K562 (cell line): ENCODE measurements around the gene YIF1A. TPM values are rescaled to one million over a fixed set of nuclear protein-coding genes. Genes with fewer than 3 reads are reported as not detected.

Source experiments
- CBX2 ChIP-seq: fragments of 200-600 bp; sonication (generic); IDR thresholded peaks from one replicate; pipeline ENCODE4 v1.6.1; 2012; ENCODE audit warnings: mild to moderate bottlenecking, low read length, inconsistent platforms; ENCODE audit not compliant: insufficient read depth, poor library complexity, severe bottlenecking
- CEBPB ChIP-seq: fragments of 450-650 bp; IDR thresholded peaks from 2 replicates; pipeline ENCODE4 v1.6.1; 2016; ENCODE audit warnings: missing genetic modification characterization, missing compliant biosample characterization
- DPF2 ChIP-seq: fragments of 450-650 bp; IDR thresholded peaks from 2 replicates; pipeline ENCODE4 v1.6.1; 2016
- HNRNPH1 ChIP-seq: fragments of 200-400 bp; formaldehyde crosslinking; optimal IDR thresholded peaks from 2 replicates; pipeline ENCODE3; 2017; ENCODE audit warnings: low read depth, mild to moderate bottlenecking, low read length, moderate library complexity
- JUNB ChIP-seq: fragments of 450-650 bp; formaldehyde crosslinking; conservative IDR thresholded peaks from 2 replicates; pipeline ENCODE4 v1.4.0; 2020; ENCODE audit warnings: mild to moderate bottlenecking
- MTF1 ChIP-seq: fragments of 250-450 bp; sonication (Bioruptor Pico); IDR thresholded peaks from 2 replicates; pipeline ENCODE4 v1.9.0; 2021; ENCODE audit warnings: moderate library complexity, mild to moderate bottlenecking, inconsistent platforms, borderline replicate concordance
- RBM14 ChIP-seq: fragments of 200-400 bp; formaldehyde crosslinking; IDR thresholded peaks from 2 replicates; pipeline ENCODE4 v1.6.1; 2018; ENCODE audit warnings: low read depth, mild to moderate bottlenecking, low read length, moderate library complexity, borderline replicate concordance; ENCODE audit not compliant: insufficient read depth
- RCOR1 ChIP-seq, 2 experiments: IDR thresholded peaks; 2 replicates each; pipeline ENCODE4 v1.6.1; 2012; ENCODE audit warnings: low read depth in 2 of 2, low read length in 2 of 2, borderline replicate concordance in 1 of 2, improper control_type of control experiment in 1 of 2
- SMC3 ChIP-seq: conservative IDR thresholded peaks from 2 replicates; pipeline ENCODE4 v1.6.1; 2011; ENCODE audit warnings: low read depth, low read length, improper control_type of control experiment; ENCODE audit not compliant: insufficient read depth
- TBP ChIP-seq: optimal IDR thresholded peaks from 2 replicates; pipeline ENCODE3; 2011; ENCODE audit warnings: low read depth, low read length, improper control_type of control experiment
- YBX1 ChIP-seq: fragments of 450-650 bp; IDR thresholded peaks from 2 replicates; pipeline ENCODE4 v1.7.1; 2016; ENCODE audit warnings: mild to moderate bottlenecking
- ZNF384 ChIP-seq: IDR thresholded peaks from 2 replicates; pipeline ENCODE4 v1.6.1; 2012; ENCODE audit warnings: low read depth, low read length, improper control_type of control experiment
- ZZZ3 ChIP-seq: fragments of 450-650 bp; IDR thresholded peaks from 2 replicates; pipeline ENCODE4 v1.6.1; 2016; ENCODE audit warnings: antibody characterized with exemption, mild to moderate bottlenecking, moderate library complexity
- polyA plus RNA-seq, 8 experiments: library from polyadenylated mRNA; depleted of rRNA in 4 of 8; stranded (reverse) in 5 of 8; unstranded in 3 of 8; fragments of >200 nt; fragmentation: Nextera tagmentation in 2 of 8; fragmentation: Illumina TruSeq in 1 of 8; extraction: Ambion mirVana in 2 of 8; extraction: Trizol in 1 of 8; gene quantifications; 2 replicates each; pipeline versions ENCODE4 v1.2.1 to v1.2.3, GENCODE V29; 2011 to 2014; ENCODE audit warnings: inconsistent platforms in 1 of 8, missing spikeins in 1 of 8
- total RNA-seq, 7 experiments: library from RNA; depleted of rRNA in 6 of 7; stranded (reverse); fragments of >200 nt in 6 of 7; fragmentation: Illumina TruSeq in 2 of 7; extraction: Trizol in 2 of 7; gene quantifications; 2 replicates each; pipeline versions ENCODE4 v1.2.1 to v1.2.3, GENCODE V29; 2011 to 2021; ENCODE audit warnings: low replicate concordance in 1 of 7
- TF ChIP-seq, protein P1 (sequence below): fragments of 200-600 bp; sonication (generic); IDR thresholded peaks from one replicate; pipeline ENCODE4 v1.6.1; 2012; ENCODE audit warnings: mild to moderate bottlenecking, low read depth, low read length, inconsistent platforms
- TF ChIP-seq, protein P2 (sequence below): sonication (generic); formaldehyde crosslinking; IDR thresholded peaks from 2 replicates; pipeline ENCODE4 v1.4.0; 2020; ENCODE audit warnings: mild to moderate bottlenecking, missing genetic modification reagents

YIF1A gene
- total and polyA plus RNA-seq, 9 of the 15 experiments (the other 6 are each of a cell fraction or from before 2014, with no cell fraction given): 8.6 to 121 (median 77.2) TPM

DNA sequence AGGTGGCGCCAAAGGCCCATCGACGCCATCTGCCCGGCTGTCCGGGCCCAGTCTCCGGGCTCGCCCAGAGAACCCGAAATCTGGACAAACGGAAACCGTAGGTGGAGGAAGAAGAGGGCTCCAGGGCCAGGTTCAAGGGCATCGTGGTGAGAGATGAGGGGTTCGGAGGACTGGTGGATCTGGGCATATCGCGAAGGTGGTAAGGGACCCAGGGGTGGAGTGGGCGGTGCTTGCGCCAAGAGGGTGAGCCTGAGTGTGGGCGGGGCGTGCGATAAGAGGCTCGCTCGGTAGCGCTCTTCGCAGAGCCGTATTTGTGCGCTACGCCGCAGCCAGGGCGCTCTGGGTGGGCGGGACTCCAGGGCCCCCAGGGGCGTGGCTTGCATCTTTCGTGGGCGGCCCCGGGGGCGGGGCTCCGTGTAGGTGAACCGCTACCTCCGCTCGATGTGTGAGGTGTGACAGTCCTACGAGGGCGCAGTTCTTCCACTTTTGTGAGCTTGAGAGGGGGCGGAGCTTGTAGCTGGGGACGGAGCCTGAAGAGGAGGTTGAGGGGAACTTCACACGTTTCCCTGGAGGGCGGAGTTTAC, 23.1 kb upstream of the YIF1A start (continued):
- TF ChIP-seq, protein P1, sequence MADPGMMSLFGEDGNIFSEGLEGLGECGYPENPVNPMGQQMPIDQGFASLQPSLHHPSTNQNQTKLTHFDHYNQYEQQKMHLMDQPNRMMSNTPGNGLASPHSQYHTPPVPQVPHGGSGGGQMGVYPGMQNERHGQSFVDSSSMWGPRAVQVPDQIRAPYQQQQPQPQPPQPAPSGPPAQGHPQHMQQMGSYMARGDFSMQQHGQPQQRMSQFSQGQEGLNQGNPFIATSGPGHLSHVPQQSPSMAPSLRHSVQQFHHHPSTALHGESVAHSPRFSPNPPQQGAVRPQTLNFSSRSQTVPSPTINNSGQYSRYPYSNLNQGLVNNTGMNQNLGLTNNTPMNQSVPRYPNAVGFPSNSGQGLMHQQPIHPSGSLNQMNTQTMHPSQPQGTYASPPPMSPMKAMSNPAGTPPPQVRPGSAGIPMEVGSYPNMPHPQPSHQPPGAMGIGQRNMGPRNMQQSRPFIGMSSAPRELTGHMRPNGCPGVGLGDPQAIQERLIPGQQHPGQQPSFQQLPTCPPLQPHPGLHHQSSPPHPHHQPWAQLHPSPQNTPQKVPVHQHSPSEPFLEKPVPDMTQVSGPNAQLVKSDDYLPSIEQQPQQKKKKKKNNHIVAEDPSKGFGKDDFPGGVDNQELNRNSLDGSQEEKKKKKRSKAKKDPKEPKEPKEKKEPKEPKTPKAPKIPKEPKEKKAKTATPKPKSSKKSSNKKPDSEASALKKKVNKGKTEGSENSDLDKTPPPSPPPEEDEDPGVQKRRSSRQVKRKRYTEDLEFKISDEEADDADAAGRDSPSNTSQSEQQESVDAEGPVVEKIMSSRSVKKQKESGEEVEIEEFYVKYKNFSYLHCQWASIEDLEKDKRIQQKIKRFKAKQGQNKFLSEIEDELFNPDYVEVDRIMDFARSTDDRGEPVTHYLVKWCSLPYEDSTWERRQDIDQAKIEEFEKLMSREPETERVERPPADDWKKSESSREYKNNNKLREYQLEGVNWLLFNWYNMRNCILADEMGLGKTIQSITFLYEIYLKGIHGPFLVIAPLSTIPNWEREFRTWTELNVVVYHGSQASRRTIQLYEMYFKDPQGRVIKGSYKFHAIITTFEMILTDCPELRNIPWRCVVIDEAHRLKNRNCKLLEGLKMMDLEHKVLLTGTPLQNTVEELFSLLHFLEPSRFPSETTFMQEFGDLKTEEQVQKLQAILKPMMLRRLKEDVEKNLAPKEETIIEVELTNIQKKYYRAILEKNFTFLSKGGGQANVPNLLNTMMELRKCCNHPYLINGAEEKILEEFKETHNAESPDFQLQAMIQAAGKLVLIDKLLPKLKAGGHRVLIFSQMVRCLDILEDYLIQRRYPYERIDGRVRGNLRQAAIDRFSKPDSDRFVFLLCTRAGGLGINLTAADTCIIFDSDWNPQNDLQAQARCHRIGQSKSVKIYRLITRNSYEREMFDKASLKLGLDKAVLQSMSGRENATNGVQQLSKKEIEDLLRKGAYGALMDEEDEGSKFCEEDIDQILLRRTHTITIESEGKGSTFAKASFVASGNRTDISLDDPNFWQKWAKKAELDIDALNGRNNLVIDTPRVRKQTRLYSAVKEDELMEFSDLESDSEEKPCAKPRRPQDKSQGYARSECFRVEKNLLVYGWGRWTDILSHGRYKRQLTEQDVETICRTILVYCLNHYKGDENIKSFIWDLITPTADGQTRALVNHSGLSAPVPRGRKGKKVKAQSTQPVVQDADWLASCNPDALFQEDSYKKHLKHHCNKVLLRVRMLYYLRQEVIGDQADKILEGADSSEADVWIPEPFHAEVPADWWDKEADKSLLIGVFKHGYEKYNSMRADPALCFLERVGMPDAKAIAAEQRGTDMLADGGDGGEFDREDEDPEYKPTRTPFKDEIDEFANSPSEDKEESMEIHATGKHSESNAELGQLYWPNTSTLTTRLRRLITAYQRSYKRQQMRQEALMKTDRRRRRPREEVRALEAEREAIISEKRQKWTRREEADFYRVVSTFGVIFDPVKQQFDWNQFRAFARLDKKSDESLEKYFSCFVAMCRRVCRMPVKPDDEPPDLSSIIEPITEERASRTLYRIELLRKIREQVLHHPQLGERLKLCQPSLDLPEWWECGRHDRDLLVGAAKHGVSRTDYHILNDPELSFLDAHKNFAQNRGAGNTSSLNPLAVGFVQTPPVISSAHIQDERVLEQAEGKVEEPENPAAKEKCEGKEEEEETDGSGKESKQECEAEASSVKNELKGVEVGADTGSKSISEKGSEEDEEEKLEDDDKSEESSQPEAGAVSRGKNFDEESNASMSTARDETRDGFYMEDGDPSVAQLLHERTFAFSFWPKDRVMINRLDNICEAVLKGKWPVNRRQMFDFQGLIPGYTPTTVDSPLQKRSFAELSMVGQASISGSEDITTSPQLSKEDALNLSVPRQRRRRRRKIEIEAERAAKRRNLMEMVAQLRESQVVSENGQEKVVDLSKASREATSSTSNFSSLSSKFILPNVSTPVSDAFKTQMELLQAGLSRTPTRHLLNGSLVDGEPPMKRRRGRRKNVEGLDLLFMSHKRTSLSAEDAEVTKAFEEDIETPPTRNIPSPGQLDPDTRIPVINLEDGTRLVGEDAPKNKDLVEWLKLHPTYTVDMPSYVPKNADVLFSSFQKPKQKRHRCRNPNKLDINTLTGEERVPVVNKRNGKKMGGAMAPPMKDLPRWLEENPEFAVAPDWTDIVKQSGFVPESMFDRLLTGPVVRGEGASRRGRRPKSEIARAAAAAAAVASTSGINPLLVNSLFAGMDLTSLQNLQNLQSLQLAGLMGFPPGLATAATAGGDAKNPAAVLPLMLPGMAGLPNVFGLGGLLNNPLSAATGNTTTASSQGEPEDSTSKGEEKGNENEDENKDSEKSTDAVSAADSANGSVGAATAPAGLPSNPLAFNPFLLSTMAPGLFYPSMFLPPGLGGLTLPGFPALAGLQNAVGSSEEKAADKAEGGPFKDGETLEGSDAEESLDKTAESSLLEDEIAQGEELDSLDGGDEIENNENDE: no peak
- TF ChIP-seq ZNF384 (no peak), DPF2 (peak; percentile 81), RCOR1 (IDR thresholded peaks at IDR 0.05; ENCODE audit: borderline replicate concordance in 1 of 2, low read depth in 2 of 2, low read length in 2 of 2) (peak; percentile 56 to 75), MTF1 (CRISPR knock-in tag) (no peak), RBM14 (no peak), ZZZ3 (no peak), HNRNPH1 (no peak), JUNB (CRISPR knock-in tag) (no peak), SMC3 (peak; percentile 97), TBP (no peak), YBX1 (no peak), CBX2 (no peak), CEBPB (tag) (no peak)
- TF ChIP-seq, protein P2, sequence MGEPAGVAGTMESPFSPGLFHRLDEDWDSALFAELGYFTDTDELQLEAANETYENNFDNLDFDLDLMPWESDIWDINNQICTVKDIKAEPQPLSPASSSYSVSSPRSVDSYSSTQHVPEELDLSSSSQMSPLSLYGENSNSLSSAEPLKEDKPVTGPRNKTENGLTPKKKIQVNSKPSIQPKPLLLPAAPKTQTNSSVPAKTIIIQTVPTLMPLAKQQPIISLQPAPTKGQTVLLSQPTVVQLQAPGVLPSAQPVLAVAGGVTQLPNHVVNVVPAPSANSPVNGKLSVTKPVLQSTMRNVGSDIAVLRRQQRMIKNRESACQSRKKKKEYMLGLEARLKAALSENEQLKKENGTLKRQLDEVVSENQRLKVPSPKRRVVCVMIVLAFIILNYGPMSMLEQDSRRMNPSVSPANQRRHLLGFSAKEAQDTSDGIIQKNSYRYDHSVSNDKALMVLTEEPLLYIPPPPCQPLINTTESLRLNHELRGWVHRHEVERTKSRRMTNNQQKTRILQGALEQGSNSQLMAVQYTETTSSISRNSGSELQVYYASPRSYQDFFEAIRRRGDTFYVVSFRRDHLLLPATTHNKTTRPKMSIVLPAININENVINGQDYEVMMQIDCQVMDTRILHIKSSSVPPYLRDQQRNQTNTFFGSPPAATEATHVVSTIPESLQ (CRISPR knock-in tag): peak; percentile 52; the same call in 1 of the 2 replicates
